Measurements from ENCODE around the gene PLB1.

GRCh38 chr2:28667261-28667660 lies 171.4 kb downstream of the PLB1 start:
- TF ChIP-seq CTCF (IDR thresholded peaks at IDR 0.05) (no peak), EZH2 (IDR thresholded peaks at IDR 0.05; ENCODE audit: borderline replicate concordance, insufficient read depth, low read depth, low read length, poor library complexity, severe bottlenecking) (no peak)
